Measurements from ENCODE around the gene LEMD2.
"Not testable (repeated sequence)": the region's sequence is repeated elsewhere in the genome, so short reads cannot be mapped to it uniquely, and the experiment has no call there.

The LEMD2 gene

DNA sequence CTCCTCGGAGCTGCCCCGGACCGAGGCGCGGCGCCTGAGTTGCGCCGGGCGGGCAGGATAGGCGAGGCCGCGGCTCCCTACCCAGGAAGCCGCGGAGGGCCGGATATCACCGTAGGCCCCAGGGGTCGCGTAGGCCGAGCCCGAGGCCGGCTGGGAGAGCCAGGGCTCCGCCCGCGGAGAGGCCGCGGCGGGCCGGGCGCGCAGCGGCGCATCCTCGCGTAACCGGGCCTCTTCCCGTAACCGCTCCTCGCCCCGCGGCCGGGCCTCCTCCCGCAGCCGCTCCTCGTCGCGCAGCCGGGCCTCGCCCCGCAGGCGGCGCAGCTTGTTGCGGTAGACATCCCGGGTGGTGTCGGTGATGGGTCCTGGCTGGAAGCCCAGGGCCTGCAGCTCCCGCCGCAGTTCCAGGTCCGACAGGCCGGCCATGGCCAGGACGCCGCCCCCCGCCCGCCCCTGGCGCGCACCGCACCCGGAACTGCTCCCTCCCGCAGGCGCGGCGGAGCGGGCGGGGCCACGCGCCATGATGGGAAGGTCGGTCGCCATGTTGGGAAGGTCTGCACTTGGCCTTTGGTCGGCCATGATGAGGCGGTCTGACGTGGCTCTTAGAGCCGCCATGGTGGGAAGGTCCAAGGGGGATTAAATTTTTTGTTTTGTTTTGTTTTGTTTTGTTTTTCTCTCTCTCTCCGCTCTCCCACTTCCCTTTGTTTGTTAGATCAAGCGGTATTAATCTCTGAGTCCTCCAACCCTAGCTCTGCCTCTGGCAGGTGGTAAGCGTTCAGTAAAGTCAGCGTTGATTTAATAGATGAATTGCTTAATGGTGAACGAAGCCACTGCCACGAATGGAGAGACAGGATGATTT lies at the start of gene LEMD2:
Gene LEMD2 (minus strand): TSS at position 437 of the 856 bp plus-strand sequence. CDS start 14 bp downstream, at position 423.
- Histone ChIP-seq H3K9ac (ENCODE audit: low read length) (peak within 1 kb of the TSS; percentile 66), H3K4me1 (ENCODE audit: control insufficient read depth, insufficient read depth, low read length) (peaks cover 38% of the 10 kb centered on the region), H3K27ac (ENCODE audit: low read depth, low read length) (peak within 1 kb of the TSS; percentile 95), H3K36me3 (ENCODE audit: control insufficient read depth, insufficient read depth, low read length) (peaks cover 12% of the 10 kb centered on the region), H3K27me3 (ENCODE audit: control insufficient read depth, insufficient read depth, low read length) (no peaks in the 10 kb centered on the region), H3K4me3 (ENCODE audit: low read length) (peak within 1 kb of the TSS; percentile 87)

DNA sequence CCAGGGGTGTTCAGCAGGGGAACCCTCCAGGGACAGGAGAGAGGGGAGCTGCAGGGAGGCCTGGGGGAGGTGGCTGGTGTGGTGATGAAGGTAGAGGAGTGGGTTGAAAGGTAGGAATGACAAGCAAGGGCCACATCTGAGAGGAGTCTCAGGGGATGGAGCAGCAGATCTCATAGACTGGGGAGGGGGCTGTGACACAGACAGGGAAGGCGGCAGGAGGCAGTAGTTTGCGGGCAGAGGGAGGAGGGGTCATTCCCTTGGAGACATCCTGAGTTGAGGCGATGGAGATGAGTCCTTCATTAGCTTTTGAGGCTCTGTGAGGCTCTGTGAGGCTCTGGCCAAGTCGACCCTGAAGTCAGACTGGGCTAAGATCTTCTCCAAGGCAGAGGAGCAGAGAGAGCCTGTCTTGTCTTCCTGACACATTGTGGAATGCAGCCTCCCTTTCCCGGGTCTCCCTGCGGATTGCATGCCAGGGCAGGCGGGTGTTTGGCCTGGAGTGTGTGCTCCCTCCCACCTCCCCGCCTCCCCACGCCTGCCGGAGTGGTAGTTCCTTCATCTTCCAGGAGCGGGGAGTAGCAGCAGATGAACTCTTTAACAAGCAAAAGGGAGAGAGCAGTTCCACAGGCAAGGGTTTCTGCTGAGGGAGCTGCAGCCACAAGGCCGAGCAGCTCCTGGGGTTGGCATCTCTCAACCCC lies 49.2 kb upstream of the LEMD2 start:
- H3K27me3 ChIP-seq (ENCODE audit: control insufficient read depth, insufficient read depth, low read length), result no peaks in the 10 kb centered on the region
- peaks cover 3% of the 10 kb centered on the region for H3K4me1 ChIP-seq (ENCODE audit: control insufficient read depth, insufficient read depth, low read length)
- no peak overlapping the region for H3K9ac ChIP-seq (ENCODE audit: low read length)
- no peaks in the 10 kb centered on the region for H3K36me3 ChIP-seq (ENCODE audit: control insufficient read depth, insufficient read depth, low read length)
- no peak overlapping the region for H3K27ac ChIP-seq (ENCODE audit: low read depth, low read length)
- no peak overlapping the region for H3K4me3 ChIP-seq (ENCODE audit: low read length)

DNA sequence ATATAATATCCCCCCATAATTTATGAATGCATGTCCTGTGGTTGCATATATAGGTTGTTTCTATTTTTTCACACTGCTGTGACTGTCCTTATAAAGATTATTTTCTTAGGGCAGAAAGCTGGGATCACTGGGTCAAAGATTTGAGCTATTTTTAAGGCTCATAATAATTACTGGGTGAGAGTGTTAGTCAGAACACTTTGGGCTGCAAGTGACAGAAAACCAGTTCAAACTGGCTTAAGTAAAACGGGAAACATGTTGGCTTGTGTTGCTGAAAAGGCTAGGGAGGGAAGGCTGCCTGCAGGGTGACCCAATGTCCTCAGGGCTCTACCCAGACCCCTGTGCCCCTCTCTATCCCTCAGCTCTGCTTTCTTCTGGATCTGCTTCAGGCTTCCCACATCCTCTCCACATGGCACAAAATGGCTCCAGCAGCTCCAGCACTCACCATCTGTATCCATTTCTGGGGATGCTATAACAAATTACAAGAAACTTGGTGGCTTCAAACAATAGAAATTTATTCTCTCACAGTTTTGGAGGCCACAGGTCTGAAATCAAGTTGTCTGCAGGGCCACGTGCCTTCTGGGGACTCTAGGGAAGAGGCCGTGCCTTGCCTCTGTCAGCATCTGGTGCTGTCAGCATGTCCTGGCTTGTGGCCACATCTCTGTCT lies 48.0 kb upstream of the LEMD2 start:
- no peak overlapping the region for H3K4me3 ChIP-seq (ENCODE audit: low read length)
- peaks cover 3% of the 10 kb centered on the region for H3K4me1 ChIP-seq (ENCODE audit: control insufficient read depth, insufficient read depth, low read length)
- no peaks in the 10 kb centered on the region for H3K36me3 ChIP-seq (ENCODE audit: control insufficient read depth, insufficient read depth, low read length)
- H3K27ac ChIP-seq (ENCODE audit: low read depth, low read length), result no peak overlapping the region
- no peak overlapping the region for H3K9ac ChIP-seq (ENCODE audit: low read length)
- no peaks in the 10 kb centered on the region for H3K27me3 ChIP-seq (ENCODE audit: control insufficient read depth, insufficient read depth, low read length)

DNA sequence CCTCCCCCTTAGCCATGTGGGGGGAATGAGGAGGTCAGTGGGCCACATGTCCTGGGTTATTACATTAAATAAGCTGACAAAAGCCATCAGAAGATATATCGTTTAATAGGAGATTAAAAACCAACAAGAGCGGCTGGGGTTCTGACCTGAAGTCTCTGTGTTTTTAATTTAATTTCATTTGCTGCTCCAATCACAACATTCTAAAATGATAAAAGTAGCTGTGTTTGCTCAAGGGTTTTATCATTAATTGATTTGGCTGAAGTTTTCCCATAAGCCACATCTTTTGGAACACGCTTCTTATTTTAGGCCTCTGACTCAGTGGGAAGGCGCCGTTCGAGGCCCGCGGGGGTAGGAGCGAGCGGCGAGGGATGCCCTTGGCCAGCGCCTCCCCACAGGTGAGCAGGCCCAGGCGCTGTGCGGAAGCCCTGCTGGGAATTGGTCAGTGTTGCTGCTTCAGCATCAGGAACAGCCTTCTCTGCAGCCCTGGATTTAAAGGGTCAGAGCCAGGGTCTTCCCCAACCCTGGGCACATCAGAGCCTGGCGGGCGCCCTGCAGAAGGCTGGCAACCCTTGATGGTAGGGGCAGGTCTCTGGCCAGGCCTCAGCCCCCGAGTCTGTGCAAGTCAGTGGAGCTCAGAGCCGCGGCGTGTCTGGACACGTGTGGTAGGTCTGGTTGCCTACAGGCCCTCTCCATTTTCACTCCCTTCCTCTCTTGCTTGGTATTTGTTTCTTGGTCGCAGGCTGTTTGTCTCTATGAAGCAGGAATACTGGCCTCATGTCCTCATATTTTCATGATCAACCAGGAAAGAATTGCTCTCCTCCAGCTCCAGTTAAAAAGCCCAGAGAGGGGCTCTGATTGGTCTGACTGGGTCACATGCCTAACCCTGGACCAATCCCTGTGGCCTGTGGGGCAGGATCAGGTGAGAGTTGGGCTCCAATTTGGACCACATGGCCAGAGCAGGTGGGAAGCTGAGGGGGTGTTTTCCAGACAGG lies 45.8 kb upstream of the LEMD2 start:
- no peaks in the 10 kb centered on the region for H3K36me3 ChIP-seq (ENCODE audit: control insufficient read depth, insufficient read depth, low read length)
- H3K9ac ChIP-seq (ENCODE audit: low read length), result no peak overlapping the region
- no peak overlapping the region for H3K4me3 ChIP-seq (ENCODE audit: low read length)
- H3K4me1 ChIP-seq (ENCODE audit: control insufficient read depth, insufficient read depth, low read length), result no peaks in the 10 kb centered on the region
- H3K27me3 ChIP-seq (ENCODE audit: control insufficient read depth, insufficient read depth, low read length), result no peaks in the 10 kb centered on the region
- H3K27ac ChIP-seq (ENCODE audit: low read depth, low read length), result no peak overlapping the region

DNA sequence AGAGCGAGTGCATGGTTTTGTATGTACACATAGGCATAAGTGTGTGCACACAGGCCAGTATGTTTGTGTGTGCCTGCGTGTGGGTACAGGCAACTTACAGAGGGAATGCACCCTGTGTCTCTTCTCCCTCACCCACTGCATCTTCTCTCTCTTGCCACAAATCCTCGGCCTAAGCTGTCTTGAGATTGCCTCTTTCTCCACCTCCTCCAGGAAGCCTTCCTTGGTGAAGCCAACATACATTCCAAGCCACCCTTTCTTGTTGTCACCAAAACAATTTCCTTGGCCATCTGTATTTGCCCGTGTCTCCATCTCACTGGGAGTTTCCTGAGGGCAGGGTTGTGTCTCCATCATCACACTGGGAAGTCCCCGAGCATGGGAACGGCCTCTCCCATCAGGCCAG lies 44.7 kb upstream of the LEMD2 start:
- H3K4me3 ChIP-seq (ENCODE audit: low read length), result no peak overlapping the region
- H3K36me3 ChIP-seq (ENCODE audit: control insufficient read depth, insufficient read depth, low read length), result no peaks in the 10 kb centered on the region
- H3K4me1 ChIP-seq (ENCODE audit: control insufficient read depth, insufficient read depth, low read length), result peaks cover under 1% of the 10 kb centered on the region
- H3K27ac ChIP-seq (ENCODE audit: low read depth, low read length), result no peak overlapping the region
- no peak overlapping the region for H3K9ac ChIP-seq (ENCODE audit: low read length)
- no peaks in the 10 kb centered on the region for H3K27me3 ChIP-seq (ENCODE audit: control insufficient read depth, insufficient read depth, low read length)

DNA sequence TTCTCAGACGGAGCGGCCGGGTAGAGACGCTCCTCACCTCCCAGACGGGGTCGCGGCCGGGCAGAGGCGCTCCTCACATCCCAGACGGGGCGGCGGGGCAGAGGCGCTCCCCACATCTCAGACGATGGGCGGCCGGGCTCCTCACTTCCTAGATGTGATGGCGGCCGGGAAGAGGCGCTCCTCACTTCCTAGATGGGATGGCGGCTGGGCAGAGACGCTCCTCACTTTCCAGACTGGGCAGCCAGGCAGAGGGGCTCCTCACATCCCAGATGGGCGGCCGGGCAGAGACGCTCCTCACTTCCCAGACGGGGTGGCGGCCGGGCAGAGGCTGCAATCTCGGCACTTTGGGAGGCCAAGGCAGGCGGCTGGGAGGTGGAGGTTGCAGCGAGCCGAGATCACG lies 43.9 kb upstream of the LEMD2 start:
- H3K4me1 ChIP-seq (ENCODE audit: control insufficient read depth, insufficient read depth, low read length); H3K36me3 ChIP-seq (ENCODE audit: control insufficient read depth, insufficient read depth, low read length); H3K9ac ChIP-seq (ENCODE audit: low read length); H3K27ac ChIP-seq (ENCODE audit: low read depth, low read length); H3K4me3 ChIP-seq (ENCODE audit: low read length); H3K27me3 ChIP-seq (ENCODE audit: control insufficient read depth, insufficient read depth, low read length): not testable (repeated sequence)

DNA sequence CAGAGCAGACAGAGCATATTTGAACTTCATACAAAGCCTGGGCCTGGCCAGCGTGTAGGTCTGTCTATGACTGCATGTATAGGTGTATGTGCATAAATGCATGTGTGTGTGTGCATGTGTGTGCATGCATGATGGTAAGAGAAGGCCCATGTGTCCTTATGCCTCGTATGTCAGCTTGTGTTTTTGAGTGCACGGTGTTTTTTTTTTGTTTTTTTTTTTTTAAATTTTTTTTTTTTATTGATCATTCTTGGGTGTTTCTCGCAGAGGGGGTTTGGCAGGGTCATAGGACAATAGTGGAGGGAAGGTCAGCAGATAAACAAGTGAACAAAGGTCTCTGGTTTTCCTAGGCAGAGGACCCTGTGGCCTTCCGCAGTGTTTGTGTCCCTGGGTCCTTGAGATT lies 42.8 kb upstream of the LEMD2 start:
- H3K9ac ChIP-seq (ENCODE audit: low read length); H3K27ac ChIP-seq (ENCODE audit: low read depth, low read length); H3K4me3 ChIP-seq (ENCODE audit: low read length); H3K27me3 ChIP-seq (ENCODE audit: control insufficient read depth, insufficient read depth, low read length); H3K4me1 ChIP-seq (ENCODE audit: control insufficient read depth, insufficient read depth, low read length); H3K36me3 ChIP-seq (ENCODE audit: control insufficient read depth, insufficient read depth, low read length): not testable (repeated sequence)

DNA sequence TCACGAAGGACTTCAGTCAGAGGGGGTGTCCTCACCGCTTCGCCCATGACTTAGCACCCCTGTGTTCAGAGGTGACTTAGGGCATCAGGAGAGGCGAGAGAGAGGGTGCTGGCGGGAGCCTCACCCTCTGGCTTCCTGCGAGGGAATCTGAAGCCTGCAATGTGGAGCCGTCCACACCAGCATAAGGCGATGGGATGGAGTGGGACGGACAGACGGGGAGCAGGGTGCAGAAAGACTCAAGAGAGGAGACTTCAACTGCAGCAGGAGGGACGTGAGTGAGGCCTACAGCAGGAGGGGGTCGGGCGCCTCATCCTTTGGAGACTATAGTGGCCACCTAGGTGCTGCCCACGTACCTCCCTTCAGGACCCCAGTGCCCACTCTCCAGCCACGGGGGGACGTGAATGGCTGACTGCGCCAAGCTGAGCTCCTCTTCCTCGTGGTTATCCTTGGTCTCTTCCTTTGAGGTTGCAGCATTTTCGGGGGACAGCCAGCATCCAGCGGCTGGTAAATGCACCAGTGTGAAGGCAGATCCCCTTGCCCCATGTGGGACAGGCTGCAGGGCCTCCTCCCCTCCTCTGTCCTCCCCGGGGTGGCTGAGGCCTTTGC lies 41.8 kb upstream of the LEMD2 start:
- Histone ChIP-seq H3K9ac (ENCODE audit: low read length) (no peak overlapping the region), H3K4me1 (ENCODE audit: control insufficient read depth, insufficient read depth, low read length) (peaks cover 6% of the 10 kb centered on the region), H3K4me3 (ENCODE audit: low read length) (no peak overlapping the region), H3K27me3 (ENCODE audit: control insufficient read depth, insufficient read depth, low read length) (no peaks in the 10 kb centered on the region), H3K36me3 (ENCODE audit: control insufficient read depth, insufficient read depth, low read length) (no peaks in the 10 kb centered on the region), H3K27ac (ENCODE audit: low read depth, low read length) (no peak overlapping the region)

DNA sequence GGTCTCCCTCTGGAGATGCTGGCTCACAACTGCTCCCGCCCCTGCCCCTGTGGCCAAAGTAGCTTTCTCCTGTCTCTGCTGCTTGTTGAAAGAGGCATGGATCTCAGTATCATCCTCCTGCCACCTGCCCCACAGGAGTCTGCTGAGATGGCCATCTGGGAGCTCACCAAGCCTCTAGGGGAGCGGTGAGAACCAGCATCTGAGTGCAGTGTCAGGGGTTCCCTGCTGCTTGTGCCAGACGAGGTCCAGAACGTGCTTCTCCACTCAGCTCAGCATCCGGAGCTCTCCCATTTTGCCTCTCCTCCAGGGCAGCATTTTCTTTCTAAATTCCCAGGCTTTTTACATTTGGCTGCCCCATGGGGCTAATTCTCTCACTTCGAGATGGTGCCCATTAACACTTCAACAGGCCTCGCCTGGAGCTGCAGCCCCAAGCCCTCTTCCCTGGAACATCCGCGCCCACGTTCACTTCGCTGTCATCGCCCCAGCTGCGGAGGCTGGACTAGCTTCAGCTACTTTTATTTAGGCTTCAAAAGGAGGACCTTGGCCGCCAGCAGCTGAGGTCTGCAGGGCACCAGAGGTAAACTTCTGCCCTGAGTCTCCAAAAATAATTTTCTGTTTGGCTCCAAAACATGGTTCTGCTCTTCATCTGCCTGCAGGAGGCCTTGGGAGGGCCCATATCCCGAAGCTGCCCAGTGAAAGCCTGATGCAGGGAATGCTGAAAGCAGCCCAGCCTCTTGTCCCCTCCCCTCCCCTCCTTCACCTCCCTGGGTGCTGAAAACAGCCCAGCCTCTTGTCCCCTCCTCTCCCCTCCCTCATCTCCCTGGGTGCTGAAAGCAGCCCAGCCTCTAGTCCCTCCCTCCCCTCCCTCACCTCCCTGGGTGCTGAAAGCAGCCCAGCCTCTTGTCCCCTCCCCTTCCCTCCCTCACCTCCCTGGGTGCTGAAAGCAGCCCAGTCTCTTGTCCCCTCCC lies 40.1 kb upstream of the LEMD2 start:
- H3K36me3 ChIP-seq (ENCODE audit: control insufficient read depth, insufficient read depth, low read length), result no peaks in the 10 kb centered on the region
- no peak overlapping the region for H3K27ac ChIP-seq (ENCODE audit: low read depth, low read length)
- no peak overlapping the region for H3K4me3 ChIP-seq (ENCODE audit: low read length)
- H3K4me1 ChIP-seq (ENCODE audit: control insufficient read depth, insufficient read depth, low read length), result peaks cover 6% of the 10 kb centered on the region
- no peak overlapping the region for H3K9ac ChIP-seq (ENCODE audit: low read length)
- H3K27me3 ChIP-seq (ENCODE audit: control insufficient read depth, insufficient read depth, low read length), result no peaks in the 10 kb centered on the region

DNA sequence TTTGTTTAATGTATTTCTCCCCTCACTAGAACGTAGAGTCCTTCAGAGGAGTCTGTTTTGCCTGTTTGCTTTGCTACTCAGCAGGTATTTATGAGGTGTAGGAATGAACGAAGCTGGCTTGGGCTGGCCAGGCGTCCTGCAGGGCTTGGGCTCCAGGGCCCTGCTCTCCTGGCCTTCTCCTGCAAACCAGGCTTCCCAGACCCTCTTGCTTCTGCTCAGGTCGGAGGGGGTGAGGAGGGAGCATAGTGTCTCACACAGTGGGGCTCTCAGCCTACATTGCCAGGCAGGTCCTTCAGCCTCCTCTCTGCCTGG lies 39.5 kb upstream of the LEMD2 start:
- no peak overlapping the region for H3K27ac ChIP-seq (ENCODE audit: low read depth, low read length)
- no peak overlapping the region for H3K9ac ChIP-seq (ENCODE audit: low read length)
- no peak overlapping the region for H3K4me3 ChIP-seq (ENCODE audit: low read length)
- H3K27me3 ChIP-seq (ENCODE audit: control insufficient read depth, insufficient read depth, low read length), result peaks cover 2% of the 10 kb centered on the region
- H3K36me3 ChIP-seq (ENCODE audit: control insufficient read depth, insufficient read depth, low read length), result no peaks in the 10 kb centered on the region
- H3K4me1 ChIP-seq (ENCODE audit: control insufficient read depth, insufficient read depth, low read length), result peaks cover 6% of the 10 kb centered on the region

Data from rectal smooth muscle tissue (tissue), 1 donor.